Measurements from ENCODE around the gene RELN.
"Not testable (repeated sequence)": the region's sequence is repeated elsewhere in the genome, so short reads cannot be mapped to it uniquely, and the experiment has no call there.

RELN gene

GRCh38 chr7:103504505-103505135 lies 484.8 kb downstream of the RELN start (continued):
- no peak for TF ChIP-seq OSR1 (CRISPR knock-in tag; IDR thresholded peaks at IDR 0.05)

GRCh38 chr7:103501206-103501605 lies 488.3 kb downstream of the RELN start:
- no peak for ATAC-seq
- TF ChIP-seq PATZ1 (CRISPR knock-in tag; IDR thresholded peaks at IDR 0.05; ENCODE audit: borderline replicate concordance) (no peak), OSR1 (CRISPR knock-in tag; IDR thresholded peaks at IDR 0.05) (no peak), TCF4 (CRISPR knock-in tag; IDR thresholded peaks at IDR 0.05; ENCODE audit: borderline replicate concordance) (no peak), ISL1 (CRISPR knock-in tag; IDR thresholded peaks at IDR 0.05) (no peak), RARB (CRISPR knock-in tag; IDR thresholded peaks at IDR 0.05) (no peak), TSHZ2 (CRISPR knock-in tag; IDR thresholded peaks at IDR 0.05) (no peak), CREB5 (CRISPR knock-in tag; IDR thresholded peaks at IDR 0.05; ENCODE audit: low read depth) (no peak), SNAI2 (CRISPR knock-in tag; IDR thresholded peaks at IDR 0.05) (no peak)

- TF ChIP-seq PATZ1 (CRISPR knock-in tag; IDR thresholded peaks at IDR 0.05; ENCODE audit: borderline replicate concordance), result no peak
- TF ChIP-seq ISL1 (CRISPR knock-in tag; IDR thresholded peaks at IDR 0.05), result no peak
- TF ChIP-seq TOX (CRISPR knock-in tag; IDR thresholded peaks at IDR 0.05; ENCODE audit: borderline replicate concordance), result no peak
- TF ChIP-seq ZNF70 (CRISPR knock-in tag; IDR thresholded peaks at IDR 0.05), result no peak
- TF ChIP-seq CREB5 (CRISPR knock-in tag; IDR thresholded peaks at IDR 0.05; ENCODE audit: low read depth), result no peak
- no peak for TF ChIP-seq SNAI2 (CRISPR knock-in tag; IDR thresholded peaks at IDR 0.05)
- TF ChIP-seq OSR1 (CRISPR knock-in tag; IDR thresholded peaks at IDR 0.05), result no peak
- TF ChIP-seq CSRNP3 (CRISPR knock-in tag; IDR thresholded peaks at IDR 0.05), result no peak
- ATAC-seq, result no peak
These were observed 489.5 kb downstream of the RELN start for GRCh38 chr7:103499976-103500375.

GRCh38 chr7:103487419-103487818 lies 502.0 kb downstream of the RELN start:
- TF ChIP-seq ZC3H10 (CRISPR knock-in tag; IDR thresholded peaks at IDR 0.05) (no peak), TCF4 (CRISPR knock-in tag; IDR thresholded peaks at IDR 0.05; ENCODE audit: borderline replicate concordance) (no peak), ZFP30 (CRISPR knock-in tag; IDR thresholded peaks at IDR 0.05) (no peak), ZNF70 (CRISPR knock-in tag; IDR thresholded peaks at IDR 0.05) (no peak), CSDC2 (CRISPR knock-in tag; IDR thresholded peaks at IDR 0.05) (no peak), GLIS3 (CRISPR knock-in tag; IDR thresholded peaks at IDR 0.05) (no peak), TSHZ2 (CRISPR knock-in tag; IDR thresholded peaks at IDR 0.05) (no peak), SNAI2 (CRISPR knock-in tag; IDR thresholded peaks at IDR 0.05) (no peak), CSRNP3 (CRISPR knock-in tag; IDR thresholded peaks at IDR 0.05) (no peak), PPARA (CRISPR knock-in tag; IDR thresholded peaks at IDR 0.05; ENCODE audit: borderline replicate concordance) (no peak), OSR1 (CRISPR knock-in tag; IDR thresholded peaks at IDR 0.05) (no peak)
- no peak for ATAC-seq

- not testable (repeated sequence) for ATAC-seq
These were observed 502.6 kb downstream of the RELN start for GRCh38 chr7:103486873-103487272.

Measured in SK-N-SH treated with all-trans-retinoic acid at 6 μM for 48 hours (cell line).